HG03066 (cell line): ENCODE data around the gene RHOT1.
"Not testable (repeated sequence)": the region's sequence is repeated elsewhere in the genome, so short reads cannot be mapped to it uniquely, and the experiment has no call there.

Experiments
- ATAC-seq: cut with Tn5 transposase; IDR thresholded peaks from one replicate; pipeline ENCODE4 v1.9.1; 2021; ENCODE audit warnings: low read depth; ENCODE audit not compliant: unreplicated experiment

The RHOT1 gene

DNA sequence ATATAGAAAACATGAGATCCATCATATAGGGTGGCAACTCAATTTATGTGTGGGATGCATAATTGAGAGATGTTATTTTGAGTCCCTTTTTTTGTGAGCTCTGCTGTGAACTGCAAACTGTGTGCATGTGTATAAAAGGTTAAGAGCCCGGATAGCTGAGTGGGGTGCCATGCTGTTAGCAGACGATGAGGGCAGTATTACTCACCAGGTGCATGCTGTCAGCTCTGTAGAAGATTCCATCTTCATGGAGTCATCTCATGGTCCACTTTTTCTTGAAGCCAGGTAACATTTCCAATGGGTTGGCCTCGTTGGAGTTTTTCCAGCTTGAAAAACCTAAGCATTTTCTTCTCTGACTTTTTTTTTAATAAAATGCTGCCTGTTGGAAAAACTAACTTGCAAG, 80.3 kb downstream of the RHOT1 start:
- no peak for ATAC-seq

- no peak for ATAC-seq
These were observed 81.4 kb downstream of the RHOT1 start for GRCh38 chr17:32223703-32224102.

GRCh38 chr17:32226886-32227285, 84.6 kb downstream of the RHOT1 start:
- no peak for ATAC-seq

- no peak for ATAC-seq
These were observed 85.6 kb downstream of the RHOT1 start for GRCh38 chr17:32227910-32228309.

- no peak for ATAC-seq
These were observed 93.3 kb downstream of the RHOT1 start for GRCh38 chr17:32235588-32235987.

- no peak for ATAC-seq
These were observed 97.2 kb downstream of the RHOT1 start for GRCh38 chr17:32239456-32239855.

- ATAC-seq = no peak
These were observed 98.4 kb downstream of the RHOT1 start for GRCh38 chr17:32240750-32241149.

GRCh38 chr17:32241640-32242039, 99.3 kb downstream of the RHOT1 start:
- no peak for ATAC-seq

GRCh38 chr17:32249475-32249874, 107.2 kb downstream of the RHOT1 start:
- no peak for ATAC-seq

GRCh38 chr17:32253117-32253611, 110.9 kb downstream of the RHOT1 start:
- ATAC-seq = no peak

DNA sequence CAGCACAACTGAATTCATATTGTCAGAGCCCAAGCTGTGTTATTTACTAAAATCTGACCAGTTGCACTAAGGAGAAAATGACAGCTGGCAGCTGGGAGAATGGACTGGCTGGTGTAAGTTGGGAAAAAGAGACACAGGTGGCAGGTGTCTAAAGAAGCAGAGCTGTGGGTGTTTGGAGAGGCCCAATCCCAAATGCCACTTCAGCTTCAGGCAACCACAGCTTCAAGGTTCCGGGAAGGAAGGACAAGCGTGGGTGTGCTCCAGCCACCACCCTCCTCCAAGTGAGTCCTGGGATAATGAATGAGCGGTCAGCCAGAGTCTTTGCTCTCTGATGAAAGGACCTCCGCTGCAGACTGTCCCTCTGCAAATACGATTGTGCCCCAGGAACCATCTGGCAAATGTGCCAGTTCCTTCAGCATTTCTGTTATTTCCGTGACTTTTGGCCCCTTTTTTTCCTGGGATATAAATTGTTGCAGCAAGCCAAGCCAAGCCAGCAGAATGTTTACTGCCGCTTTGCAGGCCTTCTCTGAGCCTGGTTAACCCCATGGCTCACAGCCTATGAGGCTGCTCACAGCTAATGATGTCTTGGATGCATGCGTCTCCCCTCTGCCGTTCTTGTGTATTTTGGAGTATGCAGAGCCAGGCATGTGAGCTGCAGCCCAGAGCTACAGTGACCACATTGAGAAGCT, 113.9 kb downstream of the RHOT1 start:
- no peak for ATAC-seq

DNA sequence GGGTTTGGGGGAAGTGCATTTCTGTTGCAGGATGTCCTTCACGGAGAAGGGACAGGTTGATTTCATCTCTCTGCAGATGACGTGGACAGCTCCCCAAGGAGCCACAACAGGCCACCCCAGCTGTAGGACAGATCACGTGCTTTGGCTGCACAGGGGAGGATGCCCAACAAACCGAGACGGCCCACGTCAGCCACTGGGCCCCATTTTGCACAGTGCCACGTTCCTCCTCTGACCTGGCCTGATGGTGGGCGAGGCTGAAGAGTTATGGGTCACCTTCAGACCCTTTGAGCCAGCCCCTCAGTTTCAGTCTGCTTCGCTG, 114.4 kb downstream of the RHOT1 start:
- no peak for ATAC-seq

DNA sequence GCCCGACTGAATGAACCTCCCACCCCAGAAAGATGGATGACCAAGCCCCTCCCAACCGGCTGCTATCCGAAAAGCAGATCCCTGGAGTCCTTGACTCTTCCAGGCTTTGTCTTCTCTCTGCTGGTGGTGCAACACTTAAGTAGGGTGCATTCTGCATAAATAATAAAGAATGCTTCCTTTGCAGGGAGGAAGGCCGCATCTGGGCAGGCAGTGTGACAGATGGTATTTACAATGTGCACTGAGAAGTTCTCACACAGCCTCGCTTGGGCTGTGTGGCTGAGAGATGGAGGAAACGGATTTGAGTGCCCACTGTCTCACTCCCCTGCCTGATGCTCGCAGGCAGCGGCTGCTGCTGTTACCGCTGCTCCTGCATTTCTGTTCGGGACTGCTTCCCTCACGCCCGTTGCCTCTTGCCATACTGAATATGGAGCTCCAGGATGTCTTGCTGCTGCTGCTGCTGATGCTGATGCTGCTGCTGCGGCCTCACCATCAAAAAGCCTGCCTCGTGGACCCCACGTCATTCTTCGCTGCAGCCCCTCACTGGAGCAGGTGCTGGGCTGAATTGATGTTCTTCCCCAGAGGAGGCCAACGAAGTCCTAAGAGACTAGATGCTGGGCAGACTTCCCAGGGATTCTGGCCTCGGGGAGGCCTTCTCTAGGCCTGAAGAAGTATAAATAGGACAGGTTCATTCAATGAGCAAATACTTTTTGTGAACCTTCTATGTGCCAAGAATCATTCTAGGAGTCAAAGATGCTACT, 116.3 kb downstream of the RHOT1 start:
- no peak for ATAC-seq

GRCh38 chr17:32259586-32259985, 117.3 kb downstream of the RHOT1 start:
- ATAC-seq = no peak

GRCh38 chr17:32261417-32261736, 119.1 kb downstream of the RHOT1 start:
- ATAC-seq = no peak

GRCh38 chr17:32261936-32262510, 119.7 kb downstream of the RHOT1 start:
- ATAC-seq = no peak

DNA sequence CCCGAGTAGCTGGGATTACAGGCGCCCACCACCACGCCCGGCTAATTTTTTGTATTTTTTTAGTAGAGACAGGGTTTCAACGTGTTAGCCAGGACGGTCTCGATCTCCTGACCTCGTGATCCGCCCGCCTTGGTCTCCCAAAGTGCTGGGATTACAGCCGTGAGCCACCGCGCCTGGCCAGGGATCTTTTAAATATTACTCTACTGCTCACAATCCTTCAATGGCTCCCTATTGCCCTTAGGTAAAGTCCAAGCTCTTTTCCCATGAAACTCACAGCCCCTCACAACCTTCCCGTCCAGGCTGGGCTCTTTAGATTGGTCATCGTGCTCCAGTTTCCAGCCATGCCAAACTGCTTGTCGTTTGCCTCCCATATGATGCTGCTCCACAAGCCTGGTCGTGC, 121.2 kb downstream of the RHOT1 start:
- not testable (repeated sequence) for ATAC-seq

GRCh38 chr17:32264140-32264799, 122.0 kb downstream of the RHOT1 start:
- no peak for ATAC-seq

DNA sequence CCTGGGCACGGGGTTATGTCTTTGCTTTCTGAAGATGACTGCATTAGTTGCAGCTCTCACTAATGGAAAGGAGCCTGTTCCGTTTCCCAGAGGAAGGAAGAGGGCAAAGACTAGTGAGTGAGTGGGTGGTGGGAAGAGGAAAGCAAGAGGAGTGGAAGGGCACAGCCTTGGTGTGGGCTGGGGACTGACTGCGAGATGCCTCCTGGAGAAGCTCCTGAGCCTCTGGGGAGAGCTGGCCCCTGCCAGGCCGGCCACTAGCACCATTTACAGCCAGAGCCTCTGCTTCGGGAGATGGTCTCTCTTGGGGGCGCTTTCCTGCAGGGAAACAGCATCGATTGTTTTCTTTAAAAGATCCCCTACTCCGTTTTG, 122.5 kb downstream of the RHOT1 start:
- ATAC-seq = no peak

GRCh38 chr17:32265192-32265923, 123.1 kb downstream of the RHOT1 start, which contains the start of gene RHBDL3:
Gene RHBDL3, plus strand, starts transcription at chr17:32265832. Its CDS starts 358 bp downstream, at chr17:32266190.
- no peak for ATAC-seq

GRCh38 chr17:32266051-32266388, 123.7 kb downstream of the RHOT1 start:
- ATAC-seq = no peak
